HG03469 (cell line): ENCODE data around the gene ELMO2.

Experiments used
- ATAC-seq: cut with Tn5 transposase; IDR thresholded peaks from one replicate; pipeline ENCODE4 v1.9.1; 2021; ENCODE audit warnings: mild to moderate bottlenecking, moderate library complexity, moderate number of reproducible peaks; ENCODE audit not compliant: unreplicated experiment

ELMO2 gene

DNA sequence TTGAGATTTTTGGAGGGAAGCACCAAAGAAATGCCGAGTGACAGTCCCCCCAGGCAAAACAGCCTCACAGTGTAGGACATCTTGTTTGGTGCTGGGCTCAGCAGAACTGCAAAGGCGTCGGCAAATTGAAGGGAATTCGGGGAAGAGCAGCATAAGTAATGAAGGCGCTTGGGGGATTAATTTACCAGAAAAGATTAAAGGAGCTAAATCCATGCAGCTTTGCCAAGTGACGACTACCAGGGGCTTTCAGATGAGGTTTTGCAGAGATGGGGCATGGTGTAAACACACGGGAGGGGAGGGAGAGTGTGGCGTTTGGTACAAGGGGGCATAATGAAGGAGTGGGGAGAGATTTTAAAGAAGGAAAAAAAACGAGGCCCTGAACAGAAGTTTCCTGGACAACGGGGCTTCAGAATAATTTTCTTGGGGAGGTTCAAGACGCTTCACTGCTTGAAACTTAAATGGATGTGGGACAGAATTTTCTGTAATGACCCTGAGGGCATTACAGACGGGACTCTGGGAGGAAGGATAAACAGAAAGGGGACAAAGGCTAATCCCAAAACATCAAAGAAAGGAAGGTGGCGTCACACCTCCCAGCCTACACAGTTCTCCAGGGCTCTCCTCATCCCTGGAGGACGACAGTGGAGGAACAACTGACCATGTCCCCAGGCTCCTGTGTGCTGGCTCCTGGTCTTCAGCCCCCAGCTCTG, 52.8 kb downstream of the ELMO2 start:
- ATAC-seq = no peak

DNA sequence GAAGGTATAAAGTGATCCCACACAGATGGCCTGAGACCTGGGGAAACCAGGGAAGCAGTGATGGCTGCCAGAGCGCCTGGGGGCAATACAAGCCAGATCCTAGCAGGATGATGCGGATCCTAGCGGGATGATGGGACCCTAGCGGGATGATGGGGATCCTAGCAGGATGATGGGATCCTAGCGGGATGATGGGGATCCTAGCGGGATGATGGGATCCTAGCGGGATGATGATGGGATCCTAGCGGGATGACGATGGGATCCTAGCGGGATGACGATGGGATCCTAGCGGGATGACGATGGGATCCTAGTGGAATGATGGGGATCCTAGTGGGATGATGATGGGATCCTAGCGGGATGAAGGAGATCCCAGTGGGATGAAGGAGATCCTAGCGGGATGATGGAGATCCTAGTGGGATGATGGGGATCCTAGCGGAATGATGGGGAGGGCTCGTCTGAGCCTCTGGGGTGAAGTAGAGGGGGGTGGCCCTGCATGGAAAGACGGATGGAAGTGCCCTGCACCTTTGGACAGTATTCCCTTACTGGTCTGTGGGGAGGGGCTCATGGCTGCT, 54.0 kb downstream of the ELMO2 start:
- ATAC-seq = no peak

DNA sequence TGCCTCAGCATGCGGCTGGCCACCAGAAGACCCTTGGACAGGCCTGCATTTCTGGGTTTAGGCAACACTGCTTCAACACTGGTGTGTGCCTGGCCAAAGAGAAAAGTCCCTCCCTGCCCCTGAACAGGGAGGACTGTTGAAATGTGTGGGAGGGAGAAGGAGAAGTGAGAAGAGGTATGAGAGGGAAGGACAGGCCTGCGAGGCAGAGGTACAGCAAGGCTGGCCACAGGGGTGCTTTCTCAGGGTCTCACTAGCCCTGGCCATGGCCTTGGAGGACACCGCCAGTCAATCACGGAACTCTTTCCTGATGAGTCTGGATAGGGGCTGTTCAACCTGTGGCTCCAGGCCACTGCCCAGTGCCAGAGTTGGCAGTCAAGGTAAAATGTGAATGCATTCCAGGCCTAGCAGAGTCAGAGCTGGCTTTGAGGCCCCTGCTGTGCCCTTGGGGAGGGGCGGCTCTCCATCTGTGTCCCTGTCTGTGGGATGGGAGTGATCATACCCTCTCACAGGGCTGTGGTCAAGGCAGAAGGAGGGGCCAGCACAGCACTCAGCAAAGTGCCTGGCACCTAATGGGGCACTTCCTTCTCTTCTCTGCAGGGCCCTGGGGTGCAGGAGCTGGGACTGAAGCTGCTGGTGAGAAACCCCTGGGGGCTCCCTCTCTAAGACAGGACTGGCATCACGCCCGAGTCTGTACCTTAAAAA, 54.9 kb downstream of the ELMO2 start:
- no peak for ATAC-seq

DNA sequence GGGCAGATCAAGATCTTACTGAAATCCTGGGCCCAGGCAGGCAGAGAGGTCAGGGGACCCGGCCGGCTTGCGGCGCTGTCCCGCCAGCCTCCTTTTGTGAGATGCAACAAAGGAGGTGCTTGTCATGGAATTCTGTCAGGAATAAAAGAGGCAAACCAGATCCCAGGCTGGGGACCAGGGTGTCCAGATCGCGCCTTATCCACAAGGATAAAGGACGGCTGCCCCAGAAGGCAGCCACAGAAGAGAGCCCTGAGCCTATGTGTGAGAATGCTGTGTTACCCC, 55.5 kb downstream of the ELMO2 start:
- ATAC-seq = no peak

DNA sequence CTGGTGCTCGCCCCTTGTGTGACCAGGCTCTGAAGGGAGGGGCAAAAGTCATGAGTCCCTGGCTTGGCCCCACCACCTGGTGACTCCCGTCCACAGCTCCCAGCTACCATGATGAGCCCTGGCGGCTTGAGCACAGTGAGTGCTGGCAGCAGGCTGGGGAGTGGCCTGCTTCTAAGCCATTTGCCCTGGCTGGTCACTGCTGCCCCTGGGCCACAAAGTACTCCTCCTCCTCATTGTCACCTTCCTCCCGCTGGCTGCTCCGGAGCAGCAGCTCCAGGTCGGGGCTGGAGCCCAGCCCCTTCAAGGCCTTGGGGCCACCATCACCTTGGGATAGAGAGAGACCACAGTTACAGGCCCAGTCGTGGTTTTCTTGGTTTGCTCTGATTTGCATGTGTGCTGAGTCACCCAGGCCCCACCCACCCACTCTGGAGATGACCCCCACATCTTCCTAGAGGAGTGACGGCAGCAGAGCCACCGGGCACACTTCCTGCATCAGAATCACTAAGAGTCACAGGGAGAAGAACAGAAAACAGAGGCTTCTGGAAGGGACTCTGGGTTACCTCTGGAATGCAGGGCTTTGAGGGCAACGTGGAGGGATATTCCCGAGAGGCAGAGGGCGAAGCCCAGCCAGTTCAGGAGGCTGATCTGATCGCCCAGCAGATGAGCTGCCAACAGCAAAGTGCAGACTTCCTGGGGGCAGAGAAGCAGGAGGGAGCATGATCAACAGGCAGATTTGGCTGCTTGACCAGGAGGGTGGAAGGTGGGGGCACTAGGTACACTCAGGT, 56.0 kb downstream of the ELMO2 start:
- no peak for ATAC-seq

DNA sequence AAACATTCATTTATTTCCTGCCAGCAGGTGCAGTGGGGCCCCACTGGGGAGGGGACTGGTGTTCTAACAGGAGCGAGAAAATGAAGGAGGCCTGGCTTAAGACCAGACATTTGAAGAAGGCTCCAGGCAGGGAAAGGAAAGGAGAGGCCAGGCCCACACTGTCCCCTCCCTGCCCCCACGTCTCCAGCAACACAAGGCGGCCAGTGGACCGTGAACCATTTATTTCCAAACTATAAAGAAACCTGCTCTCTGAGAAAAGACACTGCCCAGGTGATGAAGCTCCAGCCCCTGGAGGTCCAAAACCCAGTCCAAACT, 56.7 kb downstream of the ELMO2 start:
- ATAC-seq = no peak

DNA sequence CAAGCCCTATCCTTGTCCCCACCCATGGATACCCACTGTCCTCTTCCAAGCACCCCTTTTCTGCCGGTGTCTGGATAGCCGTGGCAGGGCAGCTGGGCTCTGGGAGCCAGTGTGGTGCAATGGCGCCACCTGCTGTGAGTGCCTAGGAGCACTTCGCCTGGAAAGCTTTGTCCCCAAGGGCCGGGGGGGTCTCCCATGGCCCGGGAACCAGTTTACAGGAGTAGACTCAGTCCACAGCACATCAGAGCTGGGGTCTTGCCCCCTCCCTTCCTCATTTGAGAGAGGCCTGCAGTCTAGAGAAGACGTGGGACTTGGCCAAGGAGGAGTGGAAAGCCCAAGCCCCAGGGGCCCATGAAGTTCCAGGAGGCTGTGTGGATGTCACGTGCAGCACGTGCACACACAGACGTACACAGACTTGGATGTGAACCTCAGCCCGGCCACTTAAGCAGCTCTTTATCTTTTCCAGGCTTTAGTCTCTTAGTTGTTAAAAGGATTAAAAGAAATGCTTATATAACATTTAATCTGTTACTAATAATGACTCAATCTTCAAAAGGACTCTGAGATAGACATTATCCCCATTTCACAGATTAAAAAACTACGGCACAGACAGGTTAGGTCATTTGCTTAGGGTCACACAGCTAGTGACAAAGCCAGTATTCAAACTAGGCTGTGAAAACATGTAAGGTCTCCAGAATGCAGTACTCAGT, 57.2 kb downstream of the ELMO2 start:
- ATAC-seq = no peak

DNA sequence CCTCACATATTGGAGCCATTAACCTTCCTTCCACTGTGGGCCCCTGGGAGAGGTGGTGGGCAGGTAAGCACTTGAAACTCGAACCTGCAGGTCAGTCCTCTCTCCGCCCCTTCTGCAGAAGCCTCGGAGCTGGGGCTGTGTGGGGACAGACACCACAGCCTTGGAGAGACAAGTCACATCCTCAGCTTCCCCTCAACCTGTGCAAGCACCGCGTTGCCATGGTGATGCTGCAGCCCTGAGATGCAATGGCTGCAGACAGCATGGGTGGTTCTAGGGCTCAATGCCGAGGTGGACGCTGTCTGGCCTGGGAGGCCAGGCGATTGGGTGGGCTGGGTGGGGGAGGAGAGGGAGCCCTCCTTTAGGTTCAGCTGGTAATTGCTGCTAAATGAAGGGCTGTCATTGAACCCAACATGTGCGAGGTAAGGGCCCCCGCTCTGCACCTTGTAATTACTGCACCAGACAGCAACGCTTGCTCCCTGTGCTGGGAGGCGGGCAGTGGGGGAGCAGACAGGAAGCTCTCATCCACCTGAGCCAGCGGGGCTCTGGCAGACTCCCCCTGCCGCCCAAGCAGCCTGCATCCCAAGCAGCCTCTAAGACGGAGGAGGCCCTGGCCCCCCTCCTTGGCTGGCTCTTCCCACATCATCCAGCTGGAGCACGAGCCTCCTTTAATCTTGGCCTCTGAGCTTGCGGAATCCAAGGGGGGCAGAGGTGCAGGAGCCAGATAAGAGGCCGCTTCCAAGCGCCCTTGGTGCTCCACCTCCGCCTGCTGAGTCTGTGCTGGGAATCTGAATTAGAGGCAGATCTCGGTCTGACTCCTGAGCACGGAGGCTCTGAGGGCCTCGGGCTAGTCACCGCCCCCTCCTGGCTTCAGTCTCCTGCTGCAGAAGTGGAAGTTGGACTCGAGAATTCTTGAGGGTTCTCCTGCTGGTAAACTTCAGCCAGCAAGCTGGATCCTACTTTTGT, 58.3 kb downstream of the ELMO2 start:
- ATAC-seq = no peak

DNA sequence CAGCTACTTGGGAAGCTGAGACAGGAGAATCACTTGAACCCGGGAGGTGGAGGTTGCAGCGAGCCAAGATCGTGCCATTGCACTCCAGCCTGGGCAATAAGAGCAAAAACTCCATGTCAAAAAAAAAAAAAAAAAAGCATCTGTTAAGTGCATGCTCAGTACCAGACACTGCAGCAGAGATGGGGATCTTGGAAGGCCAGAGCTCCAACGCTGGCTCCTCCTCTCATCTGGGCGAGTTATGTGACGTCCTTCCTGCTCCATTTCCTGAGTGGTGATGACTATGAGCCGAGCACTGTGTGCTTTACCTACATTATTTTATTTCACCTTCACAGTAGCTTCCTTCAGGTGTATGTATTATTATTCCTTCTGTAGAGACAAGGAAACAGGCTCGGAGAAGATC, 59.6 kb downstream of the ELMO2 start:
- ATAC-seq = no peak

DNA sequence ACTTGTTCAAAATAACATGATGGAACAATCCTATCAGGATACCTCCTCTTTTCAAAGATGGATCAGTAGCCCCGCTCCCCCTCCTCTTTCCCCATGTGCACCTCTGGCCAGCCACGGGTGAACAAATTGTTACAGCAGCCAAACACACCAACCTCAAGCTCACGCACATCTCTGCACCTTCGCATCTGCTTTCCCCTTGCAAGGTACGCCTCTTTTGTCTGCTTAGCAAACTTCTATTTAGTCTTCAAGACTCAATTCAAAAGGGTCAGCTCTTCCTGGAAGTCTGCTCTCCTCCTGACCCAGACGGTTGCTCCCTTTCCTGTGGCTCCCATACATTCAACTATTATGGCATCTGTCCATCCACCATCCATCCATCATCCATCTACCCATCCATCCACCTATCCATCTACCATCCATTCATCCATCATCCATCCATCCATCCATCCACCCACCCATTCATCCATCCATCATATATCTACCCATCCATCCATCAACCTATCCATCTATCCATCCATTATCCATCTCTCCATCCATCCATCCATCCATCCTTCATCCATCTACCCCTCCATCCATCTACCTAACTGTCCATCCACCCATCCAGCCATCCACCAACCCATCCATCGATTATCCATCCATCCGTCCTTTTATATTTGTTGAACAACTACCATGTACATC, 61.8 kb downstream of the ELMO2 start:
- no peak for ATAC-seq

DNA sequence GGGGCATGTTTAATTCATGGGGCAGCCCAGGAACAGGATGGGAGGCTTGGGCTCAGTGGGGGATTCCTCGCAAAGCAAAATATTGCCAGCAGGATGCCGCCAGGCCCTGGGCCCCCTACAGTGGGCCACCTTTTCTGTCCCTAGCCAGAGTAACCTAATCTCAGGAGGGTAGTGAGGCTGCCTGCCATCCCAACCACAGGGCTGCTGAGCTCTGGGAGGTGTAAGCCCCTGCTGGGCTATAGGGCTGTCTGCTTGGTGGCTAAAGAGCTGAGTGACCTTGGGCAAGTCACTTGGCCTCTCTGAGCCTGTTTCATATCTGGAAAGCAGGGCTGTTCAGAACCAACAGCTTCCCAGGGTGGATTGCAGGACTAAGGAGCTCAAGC, 62.4 kb downstream of the ELMO2 start:
- no peak for ATAC-seq

DNA sequence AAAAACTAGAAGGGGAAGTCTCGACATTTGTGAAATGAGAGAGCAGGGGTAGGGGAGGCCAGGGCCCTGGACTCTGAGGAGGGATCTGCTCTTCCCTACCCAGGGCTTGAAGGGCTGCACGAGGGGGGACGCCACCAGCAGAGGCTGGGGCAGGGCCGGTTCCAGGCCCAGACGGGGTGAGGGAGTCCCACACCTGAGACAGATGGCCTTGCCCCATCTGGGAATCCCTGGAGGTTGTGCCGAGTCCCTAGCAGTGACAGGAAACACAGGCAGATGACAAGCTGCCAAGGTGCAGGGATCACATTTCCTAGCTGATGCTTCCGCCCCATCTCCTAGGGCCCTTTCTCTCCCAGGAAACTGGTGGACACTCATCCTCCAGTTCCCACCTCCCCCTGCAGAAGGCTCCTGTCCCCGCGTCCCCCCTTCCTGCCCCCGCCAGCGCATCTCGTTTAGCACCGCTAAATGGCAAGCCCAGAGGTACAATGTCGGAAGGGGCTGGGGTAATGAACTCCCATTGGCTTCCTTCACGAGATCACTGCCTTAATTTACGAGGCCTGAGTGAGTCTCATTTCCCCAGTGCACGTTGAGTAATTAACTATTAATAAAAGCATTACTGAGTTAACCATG, 63.0 kb downstream of the ELMO2 start:
- ATAC-seq = no peak

DNA sequence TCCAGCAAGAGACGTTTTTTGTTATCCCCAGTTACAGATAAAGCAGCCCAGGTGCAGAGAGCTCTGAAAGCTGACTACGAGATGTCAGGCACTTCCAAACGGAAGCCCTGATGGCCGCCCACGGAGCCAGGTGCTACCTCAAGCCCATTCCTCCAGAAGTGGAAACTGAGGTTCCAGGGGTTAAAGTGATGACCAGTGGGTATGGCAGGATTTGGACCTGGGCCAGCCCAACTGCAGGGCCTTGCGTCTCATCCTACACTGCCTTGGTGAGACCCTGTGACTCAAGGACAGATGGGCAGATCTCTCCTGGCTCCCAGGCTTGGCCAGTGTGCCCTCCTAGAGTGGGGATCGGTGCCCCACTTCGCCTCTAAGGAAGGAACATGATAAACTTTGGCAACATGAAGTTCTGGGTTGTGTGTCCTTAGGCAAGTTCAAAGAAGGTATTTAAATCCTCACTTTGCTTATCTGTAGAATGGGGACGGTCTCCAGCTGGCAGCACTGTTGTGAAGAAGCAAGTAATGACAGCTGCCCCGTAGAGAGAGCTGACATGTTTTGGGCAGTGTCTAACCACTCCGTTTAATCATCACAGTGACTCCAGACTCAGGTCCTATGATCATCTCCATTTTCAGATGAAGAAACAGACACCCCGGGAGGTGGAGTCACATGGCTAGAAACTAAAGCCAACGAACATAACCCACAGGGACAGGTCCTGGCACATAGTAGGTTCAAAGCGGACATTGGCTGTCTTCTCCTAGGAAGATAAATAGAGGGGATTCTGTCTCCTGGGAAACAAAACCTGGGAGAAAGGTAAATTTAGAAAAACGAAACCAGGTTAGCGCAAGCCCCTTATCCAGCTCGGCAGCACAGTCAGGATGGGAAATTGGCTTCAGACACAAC, 63.7 kb downstream of the ELMO2 start:
- ATAC-seq = no peak

DNA sequence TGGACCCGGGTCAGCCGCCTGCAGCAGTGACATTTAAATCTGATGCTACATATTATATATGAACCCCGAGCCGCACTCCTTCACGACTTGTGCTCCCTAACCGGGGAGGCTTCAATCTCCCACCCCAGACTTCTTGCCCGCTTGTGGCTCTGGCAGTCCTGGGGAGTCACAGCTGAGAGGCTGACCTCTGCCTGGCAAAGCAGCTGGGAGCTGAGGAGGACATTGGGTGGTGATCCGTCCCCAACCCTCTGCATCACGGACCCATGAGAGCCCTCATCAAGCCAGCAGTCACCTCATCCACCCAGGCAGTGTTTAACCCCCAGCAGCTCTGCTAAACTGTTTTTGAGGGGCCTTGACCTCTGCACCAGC, 64.4 kb downstream of the ELMO2 start:
- ATAC-seq = no peak

DNA sequence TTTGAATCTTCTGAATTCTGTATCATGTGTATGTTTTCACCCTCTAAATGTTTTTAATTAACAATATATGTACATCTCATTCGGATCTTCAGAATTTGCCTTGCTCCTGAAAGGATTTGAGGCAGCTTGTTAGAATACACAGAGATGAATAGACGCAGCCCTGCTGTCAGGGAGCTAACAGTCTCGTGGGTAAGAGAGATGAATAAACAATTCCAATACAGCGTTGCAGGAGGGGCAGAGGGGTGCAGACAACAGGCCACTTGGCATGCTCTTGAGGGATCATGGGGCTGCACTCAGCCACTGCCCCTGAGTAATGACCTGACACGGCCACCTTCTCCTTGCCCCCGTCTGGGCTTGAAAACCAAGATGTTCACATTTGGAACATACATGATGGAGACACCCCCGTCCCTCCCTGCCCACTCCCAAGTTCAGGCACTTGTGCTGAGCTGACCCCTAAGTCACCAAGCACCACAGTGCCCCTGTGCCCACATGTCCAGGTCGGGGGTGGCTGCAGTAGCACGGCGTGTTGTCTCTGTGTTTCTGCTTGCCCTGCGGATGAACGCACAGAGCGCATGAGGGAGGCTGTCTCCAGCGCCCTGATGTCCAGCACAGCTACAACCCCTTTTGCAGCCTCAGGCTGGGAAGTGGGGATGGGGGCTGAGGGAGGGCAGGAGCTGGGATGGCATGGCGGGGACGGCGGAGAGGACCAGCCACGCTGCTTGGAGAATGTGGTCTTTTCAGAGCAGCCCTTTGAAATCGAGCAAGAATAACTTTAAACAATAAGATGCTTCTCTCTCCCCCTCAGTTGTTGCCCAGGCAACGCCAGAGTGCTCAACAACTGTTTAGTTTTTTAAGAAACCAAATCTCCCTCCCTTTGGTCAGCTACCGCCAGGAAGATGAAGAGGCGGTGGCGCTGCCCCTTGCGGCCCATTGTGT, 65.1 kb downstream of the ELMO2 start:
- ATAC-seq = no peak

DNA sequence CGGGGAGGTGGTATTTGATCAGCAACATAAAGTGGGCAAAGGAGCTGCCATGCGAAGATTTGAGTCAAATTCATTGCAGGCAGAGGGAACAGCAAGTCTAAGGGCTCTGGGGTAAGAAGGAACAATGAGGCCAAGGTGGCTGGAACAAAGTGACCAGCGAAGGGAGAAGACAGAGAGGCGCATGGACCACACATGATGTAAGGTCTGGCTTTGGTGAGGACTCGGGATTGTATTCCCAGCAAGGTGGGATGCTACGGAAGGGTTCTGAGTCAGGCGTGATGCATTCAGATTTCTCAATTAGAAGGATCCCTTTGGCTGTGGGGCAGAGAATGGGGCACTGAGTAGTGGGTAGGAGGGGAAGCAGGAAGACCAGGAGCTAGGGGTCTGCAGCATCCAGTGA, 67.4 kb downstream of the ELMO2 start:
- no peak for ATAC-seq

DNA sequence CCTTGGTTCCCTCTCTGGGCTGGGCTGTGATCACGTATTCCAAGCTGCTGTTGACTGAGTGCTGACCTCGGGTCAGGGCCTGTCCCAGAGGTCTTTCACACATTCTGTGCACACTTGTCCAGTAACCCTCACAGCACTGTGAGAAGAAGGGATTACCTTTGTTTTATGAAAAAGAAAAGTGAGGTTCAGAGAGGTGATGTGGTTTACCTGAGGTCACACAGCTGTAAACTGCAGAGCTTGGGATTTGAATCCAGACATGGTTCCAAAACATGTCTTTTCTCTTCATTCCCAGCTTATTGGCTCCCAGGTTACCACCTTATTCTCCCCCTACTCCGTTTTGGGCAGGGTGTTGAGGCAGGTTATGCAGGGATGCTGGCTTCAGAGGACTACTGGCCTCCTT, 69.7 kb downstream of the ELMO2 start:
- no peak for ATAC-seq
